ENCODE data around the gene RHBDL1. TPM values are rescaled to one million over a fixed set of nuclear protein-coding genes. Genes with fewer than 3 reads are reported as not detected.

Gene RHBDL1
- total and polyA plus RNA-seq, 10 of the 15 experiments (the other 5 are each of a cell fraction or from before 2014, with no cell fraction given), result 0.04 to 1.3 (median 0.65) TPM; not detected in 5

- peak overlapping the region; percentile 34; the same call in 1 of the 2 replicates for H3K9ac ChIP-seq (ENCODE audit: control insufficient read depth, insufficient read depth, low read length)
- intact Hi-C loops (cut with micrococcal nuclease; ENCODE audit: unreplicated experiment) (loop anchor here (10.0 kb wide), 1 partner anchor 272 kb away; the partner anchor contains the start of gene NME4), in situ Hi-C loops (cut with MboI) (loop anchor here (10.0 kb wide), 1 partner anchor 272 kb away; the partner anchor contains the start of gene NME4)
- DNase-seq (ENCODE audit: low read depth, low spot score) (no peak), FAIRE-seq (no peak), ATAC-seq (no peak)
- H3K36me3 ChIP-seq (ENCODE audit: control insufficient read depth in 2 of 2, insufficient read depth in 2 of 2, low read length in 1 of 2), result peaks cover 0 to 15% of the 10 kb centered on the region in 2 experiments; a peak in 3 of 4 replicates
- RAD21 ChIA-PET (ENCODE audit: unreplicated experiment), result interaction anchor here (1.3 kb wide), 1 partner anchor 23 kb away, joined by 3 read pairs; the partner anchor contains the start of gene WDR24
- CTCF ChIA-PET, result interaction anchor here (1.5 to 1.8 kb wide), 4 partner anchors 11 to 31 kb away, joined by 4 to 11 read pairs (median 4); partner anchors contain the start of genes METTL26, STUB1 and WDR90
- SMC1A ChIA-PET (ENCODE audit: uncharacterized antibody, unreplicated experiment), result no interaction called here
- H3K27me3 ChIP-seq (replicated peaks in 1 of 2; ENCODE audit: control insufficient read depth in 2 of 2, insufficient read depth in 2 of 2, low read length in 1 of 2), result no peaks in the 10 kb centered on the region
- H3K4me1 ChIP-seq (ENCODE audit: control insufficient read depth, insufficient read depth, low read length), result peaks cover 2% of the 10 kb centered on the region; the same call in 1 of the 2 replicates
- H3K4me2 ChIP-seq (ENCODE audit: control insufficient read depth, insufficient read depth), result no peak overlapping the region
- TF ChIP-seq MAX (IDR thresholded peaks at IDR 0.05; ENCODE audit: low read depth, low read length) (no peak), HDGF (IDR thresholded peaks at IDR 0.05) (0 out of 2 replicates have a peak, but pooled peaks have one; percentile 71)
- no TSS peak for BruUV-seq (replicated peaks)
- WGBS (ENCODE audit: insufficient coverage, insufficient replicate concordance, low lambda C conversion rate, missing lambda C conversion rate), result 68% methylated on average over 22 of the region's 22 CpGs
- H3K4me3 ChIP-seq, result no peak overlapping the region
- H2AFZ ChIP-seq (ENCODE audit: control insufficient read depth, low read depth, low read length), result peak overlapping the region; percentile 84
- H4K20me1 ChIP-seq (ENCODE audit: control insufficient read depth, insufficient read depth), result no peaks in the 10 kb centered on the region; the same call in 1 of the 2 replicates
- POLR2A ChIA-PET, result interaction anchor here (0.7 kb wide), 2 partner anchors 13 to 1802 kb away, joined by 3 to 4 read pairs; partner anchors contain the start of gene STUB1
- no peaks in the 10 kb centered on the region for H3K9me3 ChIP-seq (replicated peaks; ENCODE audit: control insufficient read depth, insufficient read depth, low read length)
- H3K79me2 ChIP-seq (ENCODE audit: control insufficient read depth, insufficient read depth, low read length), result peaks cover 16% of the 10 kb centered on the region
- no peak overlapping the region for H3K27ac ChIP-seq (ENCODE audit: control insufficient read depth, insufficient read depth)
These were observed 8.2 kb upstream of the RHBDL1 start for GRCh38 chr16:667113-667779.
